Activated T-cell treated with anti-CD3 and anti-CD28 coated beads, Interleukin-2, amount 50 U/mL, for 24 hours (primary cell): ENCODE measurements around the gene MRPS22.

Experiments
- DNase-seq: peaks from one replicate; pipeline ENCODE4 v3.0.0-alpha.2; 2020
- H3K27ac Mint-ChIP-seq: 2 replicates; pipeline ENCODE4 v1.8.0; 2020; ENCODE audit warnings: mild to moderate bottlenecking, mixed read lengths
- H3K27me3 Mint-ChIP-seq: 2 replicates; pipeline ENCODE4 v1.8.0; 2020; ENCODE audit warnings: mixed read lengths
- H3K36me3 Mint-ChIP-seq: 2 replicates; pipeline ENCODE4 v1.8.0; 2020; ENCODE audit warnings: low read depth, mixed read lengths
- H3K4me1 Mint-ChIP-seq: 2 replicates; pipeline ENCODE4 v1.8.0; 2020; ENCODE audit warnings: low read depth, mixed read lengths
- H3K4me3 Mint-ChIP-seq: 2 replicates; pipeline ENCODE4 v1.8.0; 2020; ENCODE audit warnings: mild to moderate bottlenecking, moderate library complexity, mixed read lengths
- H3K9me3 Mint-ChIP-seq: 2 replicates; pipeline ENCODE4 v1.8.0; 2020; ENCODE audit warnings: mixed read lengths

The MRPS22 gene

GRCh38 chr3:139307601-139308555, 35.9 kb upstream of the MRPS22 start:
- H3K36me3 Mint-ChIP-seq: no peaks in the 10 kb centered on the region
- H3K27ac Mint-ChIP-seq: no peak overlapping the region
- H3K27me3 Mint-ChIP-seq: peaks cover 3% of the 10 kb centered on the region
- no peaks in the 10 kb centered on the region for H3K4me1 Mint-ChIP-seq
- H3K4me3 Mint-ChIP-seq: no peak overlapping the region
- DNase-seq: no peak
- no peaks in the 10 kb centered on the region for H3K9me3 Mint-ChIP-seq

GRCh38 chr3:139308560-139308959, 35.3 kb upstream of the MRPS22 start:
- Mint-ChIP-seq H3K4me3 (no peak overlapping the region), H3K36me3 (no peaks in the 10 kb centered on the region), H3K9me3 (no peaks in the 10 kb centered on the region), H3K27me3 (peaks cover 5% of the 10 kb centered on the region), H3K27ac (no peak overlapping the region), H3K4me1 (no peaks in the 10 kb centered on the region)
- DNase-seq: no peak

- H3K9me3 Mint-ChIP-seq: no peaks in the 10 kb centered on the region
- no peaks in the 10 kb centered on the region for H3K36me3 Mint-ChIP-seq
- H3K4me3 Mint-ChIP-seq: no peak overlapping the region
- no peak for DNase-seq
- peaks cover 10% of the 10 kb centered on the region for H3K27me3 Mint-ChIP-seq
- H3K4me1 Mint-ChIP-seq: no peaks in the 10 kb centered on the region
- H3K27ac Mint-ChIP-seq: no peak overlapping the region
Observed at GRCh38 chr3:139309061-139309591, 34.7 kb upstream of the MRPS22 start.

- DNase-seq: no peak
- Mint-ChIP-seq H3K9me3 (no peaks in the 10 kb centered on the region), H3K27me3 (peaks cover 10% of the 10 kb centered on the region), H3K4me3 (no peak overlapping the region), H3K36me3 (no peaks in the 10 kb centered on the region), H3K27ac (no peak overlapping the region), H3K4me1 (no peaks in the 10 kb centered on the region)
Observed at GRCh38 chr3:139309880-139310279, 33.9 kb upstream of the MRPS22 start.

GRCh38 chr3:139310474-139310933, 33.3 kb upstream of the MRPS22 start:
- H3K27me3 Mint-ChIP-seq: peaks cover 11% of the 10 kb centered on the region
- no peaks in the 10 kb centered on the region for H3K4me1 Mint-ChIP-seq
- H3K9me3 Mint-ChIP-seq: no peaks in the 10 kb centered on the region

GRCh38 chr3:139311557-139311956, 32.3 kb upstream of the MRPS22 start:
- H3K27ac Mint-ChIP-seq: no peak overlapping the region
- DNase-seq: no peak
- no peaks in the 10 kb centered on the region for H3K36me3 Mint-ChIP-seq
- no peak overlapping the region for H3K4me3 Mint-ChIP-seq
- no peaks in the 10 kb centered on the region for H3K9me3 Mint-ChIP-seq
- H3K27me3 Mint-ChIP-seq: peaks cover 20% of the 10 kb centered on the region
- H3K4me1 Mint-ChIP-seq: no peaks in the 10 kb centered on the region

More at GRCh38 chr3:139310474-139310933, 33.3 kb upstream of the MRPS22 start:
- Mint-ChIP-seq H3K4me3 (no peak overlapping the region), H3K27ac (no peak overlapping the region), H3K36me3 (no peaks in the 10 kb centered on the region)
- no peak for DNase-seq

GRCh38 chr3:139312416-139312815, 31.4 kb upstream of the MRPS22 start:
- H3K27me3 Mint-ChIP-seq: peaks cover 25% of the 10 kb centered on the region
- no peak overlapping the region for H3K4me3 Mint-ChIP-seq
- DNase-seq: no peak
- H3K27ac Mint-ChIP-seq: no peak overlapping the region
- H3K9me3 Mint-ChIP-seq: no peaks in the 10 kb centered on the region
- no peaks in the 10 kb centered on the region for H3K4me1 Mint-ChIP-seq
- H3K36me3 Mint-ChIP-seq: no peaks in the 10 kb centered on the region

- no peak overlapping the region for H3K4me3 Mint-ChIP-seq
- H3K9me3 Mint-ChIP-seq: no peaks in the 10 kb centered on the region
- peaks cover 30% of the 10 kb centered on the region for H3K27me3 Mint-ChIP-seq
- no peaks in the 10 kb centered on the region for H3K4me1 Mint-ChIP-seq
- no peaks in the 10 kb centered on the region for H3K36me3 Mint-ChIP-seq
- no peak overlapping the region for H3K27ac Mint-ChIP-seq
- no peak for DNase-seq
Observed at GRCh38 chr3:139312959-139313358, 30.9 kb upstream of the MRPS22 start.

GRCh38 chr3:139313921-139314320, 29.9 kb upstream of the MRPS22 start:
- no peak for DNase-seq
- no peaks in the 10 kb centered on the region for H3K4me1 Mint-ChIP-seq
- no peaks in the 10 kb centered on the region for H3K9me3 Mint-ChIP-seq
- no peaks in the 10 kb centered on the region for H3K36me3 Mint-ChIP-seq
- peaks cover 33% of the 10 kb centered on the region for H3K27me3 Mint-ChIP-seq
- H3K27ac Mint-ChIP-seq: no peak overlapping the region
- no peak overlapping the region for H3K4me3 Mint-ChIP-seq

GRCh38 chr3:139317215-139317614, 26.6 kb upstream of the MRPS22 start:
- Mint-ChIP-seq H3K9me3 (no peaks in the 10 kb centered on the region), H3K4me3 (no peak overlapping the region), H3K27me3 (peaks cover 31% of the 10 kb centered on the region), H3K27ac (no peak overlapping the region), H3K36me3 (no peaks in the 10 kb centered on the region), H3K4me1 (no peaks in the 10 kb centered on the region)
- DNase-seq: no peak

- Mint-ChIP-seq H3K4me1 (no peaks in the 10 kb centered on the region), H3K36me3 (no peaks in the 10 kb centered on the region), H3K27ac (no peak overlapping the region), H3K9me3 (no peaks in the 10 kb centered on the region), H3K4me3 (no peak overlapping the region), H3K27me3 (peaks cover 31% of the 10 kb centered on the region)
- DNase-seq: no peak
Observed at GRCh38 chr3:139317660-139318430, 26.0 kb upstream of the MRPS22 start.

- Mint-ChIP-seq H3K27ac (no peak overlapping the region), H3K27me3 (peaks cover 29% of the 10 kb centered on the region), H3K36me3 (no peaks in the 10 kb centered on the region), H3K9me3 (no peaks in the 10 kb centered on the region), H3K4me1 (no peaks in the 10 kb centered on the region), H3K4me3 (no peak overlapping the region)
- no peak for DNase-seq
Observed at GRCh38 chr3:139318431-139318816, 25.4 kb upstream of the MRPS22 start.

GRCh38 chr3:139318826-139319225, 25.0 kb upstream of the MRPS22 start:
- DNase-seq: no peak
- Mint-ChIP-seq H3K9me3 (no peaks in the 10 kb centered on the region), H3K4me1 (no peaks in the 10 kb centered on the region), H3K36me3 (no peaks in the 10 kb centered on the region), H3K4me3 (no peak overlapping the region), H3K27me3 (peaks cover 25% of the 10 kb centered on the region), H3K27ac (no peak overlapping the region)

- Mint-ChIP-seq H3K9me3 (no peaks in the 10 kb centered on the region), H3K27me3 (peaks cover 23% of the 10 kb centered on the region), H3K4me1 (no peaks in the 10 kb centered on the region), H3K27ac (no peak overlapping the region), H3K4me3 (no peak overlapping the region), H3K36me3 (no peaks in the 10 kb centered on the region)
- DNase-seq: no peak
Observed at GRCh38 chr3:139319428-139320402, 24.1 kb upstream of the MRPS22 start.
